ENCODE results near the gene JAK1.
"Not testable (repeated sequence)": the region's sequence is repeated elsewhere in the genome, so short reads cannot be mapped to it uniquely, and the experiment has no call there.

- not testable (repeated sequence) for TF ChIP-seq CTCF (IDR thresholded peaks at IDR 0.05); ZFX (IDR thresholded peaks at IDR 0.05; ENCODE audit: borderline replicate concordance)
These were observed 149.0 kb downstream of the JAK1 start for GRCh38 chr1:64817364-64817763.

Measured in 22Rv1 (cell line).